ENCODE measurements around the gene RBM42. TPM values are rescaled to one million over a fixed set of nuclear protein-coding genes. Genes with fewer than 3 reads are reported as not detected.

Gene RBM42
- total and polyA plus RNA-seq, 9 of the 15 experiments (the other 6 are each of a cell fraction or from before 2014, with no cell fraction given), result 5.7 to 149 (median 32.4) TPM

DNA sequence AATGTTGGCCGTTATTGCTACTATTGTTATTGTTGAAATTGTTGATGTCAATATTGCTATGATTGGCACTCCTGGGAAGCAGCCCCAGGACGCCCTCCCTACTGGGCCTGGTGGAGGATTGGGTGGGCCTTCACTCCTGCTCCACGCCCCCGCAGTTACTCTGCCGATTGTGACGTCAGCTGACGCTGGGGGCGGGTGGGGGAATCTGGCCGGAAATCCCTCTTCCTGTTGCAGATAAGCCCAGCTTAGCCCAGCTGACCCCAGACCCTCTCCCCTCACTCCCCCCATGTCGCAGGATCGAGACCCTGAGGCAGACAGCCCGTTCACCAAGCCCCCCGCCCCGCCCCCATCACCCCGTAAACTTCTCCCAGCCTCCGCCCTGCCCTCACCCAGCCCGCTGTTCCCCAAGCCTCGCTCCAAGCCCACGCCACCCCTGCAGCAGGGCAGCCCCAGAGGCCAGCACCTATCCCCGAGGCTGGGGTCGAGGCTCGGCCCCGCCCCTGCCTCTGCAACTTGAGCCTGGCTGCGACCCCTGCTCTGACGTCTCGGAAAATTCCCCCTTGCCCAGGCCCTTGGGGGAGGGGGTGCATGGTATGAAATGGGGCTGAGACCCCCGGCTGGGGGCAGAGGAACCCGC is 12.8 kb downstream of the RBM42 start, which contains the start of gene ETV2 (continued):
- TF ChIP-seq, protein P1, sequence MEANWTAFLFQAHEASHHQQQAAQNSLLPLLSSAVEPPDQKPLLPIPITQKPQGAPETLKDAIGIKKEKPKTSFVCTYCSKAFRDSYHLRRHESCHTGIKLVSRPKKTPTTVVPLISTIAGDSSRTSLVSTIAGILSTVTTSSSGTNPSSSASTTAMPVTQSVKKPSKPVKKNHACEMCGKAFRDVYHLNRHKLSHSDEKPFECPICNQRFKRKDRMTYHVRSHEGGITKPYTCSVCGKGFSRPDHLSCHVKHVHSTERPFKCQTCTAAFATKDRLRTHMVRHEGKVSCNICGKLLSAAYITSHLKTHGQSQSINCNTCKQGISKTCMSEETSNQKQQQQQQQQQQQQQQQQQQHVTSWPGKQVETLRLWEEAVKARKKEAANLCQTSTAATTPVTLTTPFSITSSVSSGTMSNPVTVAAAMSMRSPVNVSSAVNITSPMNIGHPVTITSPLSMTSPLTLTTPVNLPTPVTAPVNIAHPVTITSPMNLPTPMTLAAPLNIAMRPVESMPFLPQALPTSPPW (CRISPR knock-in tag; IDR thresholded peaks at IDR 0.05), result peak; percentile 85
- TF ChIP-seq, protein P2, sequence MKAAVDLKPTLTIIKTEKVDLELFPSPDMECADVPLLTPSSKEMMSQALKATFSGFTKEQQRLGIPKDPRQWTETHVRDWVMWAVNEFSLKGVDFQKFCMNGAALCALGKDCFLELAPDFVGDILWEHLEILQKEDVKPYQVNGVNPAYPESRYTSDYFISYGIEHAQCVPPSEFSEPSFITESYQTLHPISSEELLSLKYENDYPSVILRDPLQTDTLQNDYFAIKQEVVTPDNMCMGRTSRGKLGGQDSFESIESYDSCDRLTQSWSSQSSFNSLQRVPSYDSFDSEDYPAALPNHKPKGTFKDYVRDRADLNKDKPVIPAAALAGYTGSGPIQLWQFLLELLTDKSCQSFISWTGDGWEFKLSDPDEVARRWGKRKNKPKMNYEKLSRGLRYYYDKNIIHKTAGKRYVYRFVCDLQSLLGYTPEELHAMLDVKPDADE (conservative IDR thresholded peaks at IDR 0.05; ENCODE audit: control insufficient read depth, low read depth, low read length), result peak; percentile 76; the same call in 1 of the 2 replicates
- no peak for TF ChIP-seq RFX7 (CRISPR knock-in tag; IDR thresholded peaks at IDR 0.05)
- TF ChIP-seq RBM34 (IDR thresholded peaks at IDR 0.05; ENCODE audit: borderline replicate concordance, insufficient read depth, low read length), result no peak
- TF ChIP-seq, protein P3, sequence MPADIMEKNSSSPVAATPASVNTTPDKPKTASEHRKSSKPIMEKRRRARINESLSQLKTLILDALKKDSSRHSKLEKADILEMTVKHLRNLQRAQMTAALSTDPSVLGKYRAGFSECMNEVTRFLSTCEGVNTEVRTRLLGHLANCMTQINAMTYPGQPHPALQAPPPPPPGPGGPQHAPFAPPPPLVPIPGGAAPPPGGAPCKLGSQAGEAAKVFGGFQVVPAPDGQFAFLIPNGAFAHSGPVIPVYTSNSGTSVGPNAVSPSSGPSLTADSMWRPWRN (IDR thresholded peaks at IDR 0.05; ENCODE audit: low read depth), result no peak
- TF ChIP-seq, protein P4, sequence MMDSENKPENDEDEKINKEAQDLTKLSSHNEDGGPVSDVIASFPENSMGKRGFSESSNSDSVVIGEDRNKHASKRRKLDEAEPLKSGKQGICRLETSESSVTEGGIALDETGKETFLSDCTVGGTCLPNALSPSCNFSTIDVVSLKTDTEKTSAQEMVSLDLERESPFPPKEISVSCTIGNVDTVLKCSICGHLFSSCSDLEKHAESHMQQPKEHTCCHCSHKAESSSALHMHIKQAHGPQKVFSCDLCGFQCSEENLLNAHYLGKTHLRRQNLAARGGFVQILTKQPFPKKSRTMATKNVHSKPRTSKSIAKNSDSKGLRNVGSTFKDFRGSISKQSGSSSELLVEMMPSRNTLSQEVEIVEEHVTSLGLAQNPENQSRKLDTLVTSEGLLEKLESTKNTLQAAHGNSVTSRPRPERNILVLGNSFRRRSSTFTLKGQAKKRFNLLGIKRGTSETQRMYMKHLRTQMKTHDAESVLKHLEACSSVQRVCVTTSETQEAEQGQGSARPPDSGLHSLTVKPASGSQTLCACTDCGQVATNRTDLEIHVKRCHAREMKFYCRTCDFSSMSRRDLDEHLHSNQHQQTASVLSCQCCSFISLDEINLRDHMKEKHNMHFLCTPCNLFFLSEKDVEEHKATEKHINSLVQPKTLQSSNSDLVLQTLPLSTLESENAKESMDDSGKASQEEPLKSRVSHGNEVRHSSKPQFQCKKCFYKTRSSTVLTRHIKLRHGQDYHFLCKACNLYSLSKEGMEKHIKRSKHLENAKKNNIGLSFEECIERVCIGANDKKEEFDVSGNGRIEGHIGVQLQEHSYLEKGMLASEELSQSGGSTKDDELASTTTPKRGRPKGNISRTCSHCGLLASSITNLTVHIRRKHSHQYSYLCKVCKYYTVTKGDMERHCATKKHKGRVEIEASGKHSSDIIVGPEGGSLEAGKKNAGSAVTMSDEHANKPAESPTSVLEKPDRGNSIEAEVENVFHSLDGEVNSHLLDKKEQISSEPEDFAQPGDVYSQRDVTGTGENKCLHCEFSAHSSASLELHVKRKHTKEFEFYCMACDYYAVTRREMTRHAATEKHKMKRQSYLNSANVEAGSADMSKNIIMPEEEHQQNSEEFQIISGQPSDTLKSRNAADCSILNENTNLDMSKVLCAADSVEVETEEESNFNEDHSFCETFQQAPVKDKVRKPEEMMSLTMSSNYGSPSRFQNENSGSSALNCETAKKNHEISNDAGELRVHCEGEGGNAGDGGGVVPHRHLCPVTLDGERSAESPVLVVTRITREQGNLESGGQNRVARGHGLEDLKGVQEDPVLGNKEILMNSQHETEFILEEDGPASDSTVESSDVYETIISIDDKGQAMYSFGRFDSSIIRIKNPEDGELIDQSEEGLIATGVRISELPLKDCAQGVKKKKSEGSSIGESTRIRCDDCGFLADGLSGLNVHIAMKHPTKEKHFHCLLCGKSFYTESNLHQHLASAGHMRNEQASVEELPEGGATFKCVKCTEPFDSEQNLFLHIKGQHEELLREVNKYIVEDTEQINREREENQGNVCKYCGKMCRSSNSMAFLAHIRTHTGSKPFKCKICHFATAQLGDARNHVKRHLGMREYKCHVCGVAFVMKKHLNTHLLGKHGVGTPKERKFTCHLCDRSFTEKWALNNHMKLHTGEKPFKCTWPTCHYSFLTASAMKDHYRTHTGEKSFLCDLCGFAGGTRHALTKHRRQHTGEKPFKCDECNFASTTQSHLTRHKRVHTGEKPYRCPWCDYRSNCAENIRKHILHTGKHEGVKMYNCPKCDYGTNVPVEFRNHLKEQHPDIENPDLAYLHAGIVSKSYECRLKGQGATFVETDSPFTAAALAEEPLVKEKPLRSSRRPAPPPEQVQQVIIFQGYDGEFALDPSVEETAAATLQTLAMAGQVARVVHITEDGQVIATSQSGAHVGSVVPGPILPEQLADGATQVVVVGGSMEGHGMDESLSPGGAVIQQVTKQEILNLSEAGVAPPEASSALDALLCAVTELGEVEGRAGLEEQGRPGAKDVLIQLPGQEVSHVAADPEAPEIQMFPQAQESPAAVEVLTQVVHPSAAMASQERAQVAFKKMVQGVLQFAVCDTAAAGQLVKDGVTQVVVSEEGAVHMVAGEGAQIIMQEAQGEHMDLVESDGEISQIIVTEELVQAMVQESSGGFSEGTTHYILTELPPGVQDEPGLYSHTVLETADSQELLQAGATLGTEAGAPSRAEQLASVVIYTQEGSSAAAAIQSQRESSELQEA (IDR thresholded peaks at IDR 0.05; ENCODE audit: low read depth), result no peak
- 0 out of 2 replicates have a peak, but pooled peaks have one; percentile 14 for TF ChIP-seq ZNF175 (CRISPR knock-in tag; IDR thresholded peaks at IDR 0.05; ENCODE audit: low read depth)
- TF ChIP-seq MCM7 (IDR thresholded peaks at IDR 0.05), result no peak
- TF ChIP-seq CBX8 (IDR thresholded peaks at IDR 0.05; ENCODE audit: borderline replicate concordance, extremely low read depth, low read depth, low read length, poor library complexity, severe bottlenecking), result no peak
- TF ChIP-seq, protein P5, sequence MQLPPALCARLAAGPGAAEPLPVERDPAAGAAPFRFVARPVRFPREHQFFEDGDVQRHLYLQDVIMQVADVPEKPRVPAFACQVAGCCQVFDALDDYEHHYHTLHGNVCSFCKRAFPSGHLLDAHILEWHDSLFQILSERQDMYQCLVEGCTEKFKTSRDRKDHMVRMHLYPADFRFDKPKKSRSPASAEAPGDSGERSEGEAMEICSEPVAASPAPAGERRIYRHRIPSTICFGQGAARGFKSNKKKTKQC (CRISPR knock-in tag; IDR thresholded peaks at IDR 0.05), result no peak
- peak; percentile 55 for TF ChIP-seq CXXC5 (CRISPR knock-in tag; IDR thresholded peaks at IDR 0.05)
- TF ChIP-seq BACH1 (tag; IDR thresholded peaks at IDR 0.05), result no peak
- TF ChIP-seq DPF2 (IDR thresholded peaks at IDR 0.05), result 0 out of 2 replicates have a peak, but pooled peaks have one; percentile 44

Measured in K562 (cell line).